GM18505 (cell line): ENCODE data around the gene CROCC.
"Not testable (repeated sequence)": the region's sequence is repeated elsewhere in the genome, so short reads cannot be mapped to it uniquely, and the experiment has no call there.

Experiments
- ATAC-seq: cut with Tn5 transposase; IDR thresholded peaks from one replicate; pipeline ENCODE4 v1.9.1; 2021; ENCODE audit not compliant: unreplicated experiment
- POLR2A ChIP-seq: IDR thresholded peaks from 4 replicates; pipeline ENCODE4 v1.6.1; 2011; ENCODE audit warnings: borderline replicate concordance; ENCODE audit not compliant: insufficient read depth, insufficient read length; ENCODE audit errors: extremely low read depth

The CROCC gene

DNA sequence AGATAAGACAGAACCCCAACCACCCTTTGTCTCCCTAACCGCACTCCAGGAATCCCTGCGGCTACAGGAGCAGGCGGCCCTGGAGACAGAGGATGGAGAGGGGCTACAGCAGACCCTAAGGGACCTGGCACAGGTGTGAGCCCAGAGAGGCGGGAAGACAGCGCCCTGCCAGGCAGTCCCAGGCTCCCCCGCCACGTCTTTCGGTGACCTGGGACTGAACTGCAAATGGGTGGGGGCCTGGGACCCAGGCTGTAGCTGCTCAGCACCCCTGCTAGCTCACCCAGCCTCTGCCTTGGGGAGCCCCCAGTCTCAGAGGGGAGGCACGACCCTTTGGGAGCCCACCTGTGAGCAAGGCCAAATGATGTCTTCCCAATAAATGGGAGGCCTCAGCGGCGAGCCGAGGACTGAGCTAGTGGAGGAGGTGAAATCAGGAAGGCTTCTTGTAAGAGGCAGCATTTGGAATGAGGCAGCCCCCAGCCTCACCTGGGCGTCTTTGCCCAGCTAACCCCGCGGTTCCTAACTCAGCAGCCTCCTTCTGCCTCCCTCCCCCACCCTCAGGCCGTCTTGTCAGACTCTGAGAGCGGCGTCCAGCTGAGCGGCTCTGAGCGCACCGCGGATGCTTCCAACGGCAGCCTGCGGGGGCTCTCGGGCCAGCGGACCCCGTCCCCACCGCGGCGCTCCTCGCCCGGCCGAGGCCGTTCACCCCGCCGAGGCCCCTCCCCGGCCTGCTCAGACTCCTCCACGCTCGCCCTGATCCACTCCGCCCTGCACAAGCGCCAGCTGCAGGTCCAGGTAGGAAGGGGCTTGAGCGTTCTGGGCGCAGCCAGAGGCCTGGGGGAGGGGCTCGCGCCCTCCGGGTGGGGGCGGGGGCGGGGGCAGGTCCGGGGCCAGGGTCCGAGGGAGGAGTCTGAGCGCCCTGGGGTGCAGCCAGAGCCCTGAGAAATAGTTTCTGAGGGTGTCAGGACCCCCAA lies 16.9 kb downstream of the CROCC start:
- TF ChIP-seq POLR2A: no peak
- ATAC-seq: no peak

DNA sequence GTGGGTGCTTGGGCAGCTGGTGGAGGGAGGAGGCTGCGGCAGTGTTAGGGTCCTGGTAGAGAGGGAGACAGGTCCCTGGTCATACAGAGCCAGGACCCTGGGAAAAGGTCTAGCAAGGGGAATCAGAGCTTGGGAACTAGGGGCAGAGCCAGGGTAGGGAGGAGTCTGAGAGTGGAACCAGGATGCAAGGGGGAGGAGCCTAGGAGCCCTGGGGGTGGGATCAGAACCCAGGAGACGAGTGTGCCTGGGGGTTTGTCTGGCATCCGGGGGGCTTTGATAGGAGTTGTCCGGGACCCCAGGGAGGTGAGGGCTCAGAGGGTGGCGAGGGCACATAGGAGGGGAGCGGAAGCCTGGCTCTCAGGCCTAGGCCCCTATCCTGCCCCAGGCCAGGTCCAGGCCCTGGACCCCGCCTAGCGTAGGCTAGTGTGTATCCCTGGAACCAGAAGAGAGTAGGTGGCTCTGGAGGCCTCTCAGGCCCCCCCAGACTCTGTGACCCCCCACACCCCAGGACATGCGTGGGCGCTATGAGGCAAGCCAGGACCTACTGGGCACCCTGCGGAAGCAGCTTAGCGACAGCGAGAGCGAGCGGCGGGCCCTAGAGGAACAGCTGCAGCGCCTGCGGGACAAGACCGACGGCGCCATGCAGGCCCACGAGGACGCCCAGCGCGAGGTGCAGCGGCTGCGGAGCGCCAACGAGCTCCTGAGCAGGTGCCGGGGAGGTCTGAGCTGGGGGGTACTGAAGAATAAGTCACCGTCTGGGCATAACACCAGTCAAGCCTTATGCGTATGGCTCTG lies 17.9 kb downstream of the CROCC start:
- not testable (repeated sequence) for ATAC-seq

DNA sequence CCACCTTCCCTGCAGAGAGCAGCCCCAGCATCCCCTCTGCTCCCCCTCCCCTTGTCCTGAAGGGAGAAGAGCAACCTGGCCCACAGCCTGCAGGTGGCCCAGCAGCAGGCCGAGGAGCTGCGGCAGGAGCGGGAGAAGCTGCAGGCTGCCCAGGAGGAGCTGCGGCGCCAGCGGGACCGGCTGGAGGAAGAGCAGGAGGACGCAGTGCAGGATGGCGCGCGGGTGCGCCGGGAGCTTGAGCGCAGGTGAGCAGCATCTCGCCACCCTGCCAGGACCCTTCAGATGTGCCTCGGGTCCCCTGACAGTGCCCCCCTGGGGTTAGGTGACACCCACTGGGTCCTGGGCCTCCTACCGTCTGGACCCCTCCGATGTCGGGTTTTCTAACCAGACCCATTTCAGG lies 22.3 kb downstream of the CROCC start:
- ATAC-seq: no peak
- TF ChIP-seq POLR2A: no peak

DNA sequence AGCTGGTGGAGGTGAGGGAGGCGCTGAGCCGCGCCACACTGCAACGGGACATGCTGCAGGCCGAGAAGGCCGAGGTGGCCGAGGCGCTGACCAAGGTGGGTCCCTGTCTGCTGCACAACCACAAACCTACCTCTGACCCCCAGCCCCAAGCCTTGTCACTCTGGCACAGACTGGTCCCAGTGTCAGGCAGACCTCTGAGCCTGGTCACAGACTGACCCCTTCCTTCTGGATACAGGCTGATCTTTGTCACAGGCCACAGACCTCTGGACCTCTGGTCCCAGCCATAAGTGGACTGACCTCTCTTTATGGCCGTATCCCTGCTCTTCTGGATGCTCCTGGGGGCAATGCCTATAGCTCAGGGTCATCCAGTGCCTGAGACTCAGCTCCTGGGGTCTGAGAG lies 23.8 kb downstream of the CROCC start:
- ATAC-seq: not testable (repeated sequence)

DNA sequence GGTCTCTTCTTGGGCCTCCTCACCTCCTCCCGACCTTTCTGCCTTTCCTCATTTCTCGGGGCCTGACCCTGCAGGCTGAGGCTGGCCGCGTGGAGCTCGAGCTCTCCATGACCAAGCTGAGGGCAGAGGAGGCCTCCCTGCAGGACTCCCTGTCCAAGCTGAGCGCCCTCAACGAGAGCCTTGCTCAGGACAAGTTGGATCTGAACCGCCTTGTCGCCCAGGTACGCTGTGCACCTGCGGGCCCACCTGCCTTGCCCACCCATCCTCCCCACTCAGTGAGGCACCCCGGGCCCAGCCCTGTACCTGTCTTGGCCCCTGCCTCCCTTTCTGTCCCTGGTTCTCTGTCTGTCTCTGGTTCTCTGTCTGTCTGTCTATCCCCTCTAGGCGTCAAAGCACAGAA lies 24.5 kb downstream of the CROCC start:
- not testable (repeated sequence) for ATAC-seq

DNA sequence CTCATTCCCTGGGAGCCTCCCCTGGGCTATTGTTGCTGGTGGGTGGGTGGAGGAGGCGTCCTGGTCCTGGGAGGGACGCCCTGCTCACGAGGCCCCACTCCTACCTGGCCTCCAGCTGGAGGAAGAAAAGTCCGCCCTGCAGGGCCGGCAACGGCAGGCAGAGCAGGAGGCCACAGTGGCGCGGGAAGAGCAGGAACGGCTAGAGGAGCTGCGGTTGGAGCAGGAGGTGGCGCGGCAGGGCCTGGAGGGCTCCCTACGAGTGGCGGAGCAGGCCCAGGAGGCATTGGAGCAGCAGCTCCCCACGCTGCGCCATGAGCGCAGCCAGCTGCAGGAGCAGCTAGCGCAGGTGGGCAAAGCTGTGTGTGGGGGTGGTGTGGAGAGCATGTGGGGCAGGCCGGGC lies 24.9 kb downstream of the CROCC start:
- no peak for TF ChIP-seq POLR2A
- no peak for ATAC-seq

DNA sequence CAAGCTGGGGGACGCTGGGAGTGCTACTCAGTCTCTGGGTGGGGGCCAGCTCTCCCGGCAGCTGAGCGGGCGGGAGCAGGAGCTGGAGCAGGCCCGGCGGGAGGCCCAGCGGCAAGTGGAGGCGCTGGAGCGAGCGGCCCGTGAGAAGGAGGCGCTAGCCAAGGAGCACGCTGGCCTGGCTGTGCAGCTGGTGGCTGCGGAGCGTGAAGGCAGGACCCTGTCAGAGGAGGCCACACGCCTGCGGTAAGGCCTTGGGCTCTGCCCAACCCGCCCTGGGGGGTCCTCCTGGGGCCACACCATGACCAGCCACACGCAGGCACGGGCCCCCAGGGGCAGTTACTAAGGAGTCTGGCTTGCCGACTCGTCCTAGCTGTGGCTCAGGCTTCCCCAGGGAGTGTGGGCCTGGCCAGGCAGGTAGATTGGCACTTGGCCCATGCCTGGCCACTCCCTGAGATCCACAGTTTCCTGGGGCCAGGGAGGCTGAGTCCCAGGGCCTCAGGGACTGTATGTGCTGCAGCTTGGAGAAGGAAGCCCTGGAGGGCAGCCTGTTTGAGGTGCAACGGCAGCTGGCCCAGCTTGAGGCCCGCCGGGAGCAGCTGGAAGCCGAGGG lies 26.7 kb downstream of the CROCC start:
- ATAC-seq: not testable (repeated sequence)

DNA sequence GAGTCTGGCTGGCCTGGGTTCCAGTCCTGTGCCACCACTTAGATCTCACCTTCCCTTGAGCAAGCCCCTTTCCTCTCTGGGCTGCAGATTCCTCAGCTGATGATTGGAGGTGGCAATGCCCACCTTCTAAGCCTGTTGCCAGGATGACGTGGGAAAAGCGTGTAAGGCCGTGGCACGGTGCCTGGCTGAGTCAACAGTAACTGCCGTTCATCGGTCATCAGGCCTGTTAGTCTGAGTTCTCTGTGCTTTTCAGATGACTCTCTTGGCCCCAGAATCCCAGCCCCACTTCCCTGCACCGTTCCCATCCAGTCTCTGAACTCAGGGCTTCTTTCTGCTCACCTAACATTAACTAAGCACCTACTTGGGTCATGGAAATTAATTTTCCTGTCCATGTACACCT lies 27.3 kb downstream of the CROCC start:
- not testable (repeated sequence) for ATAC-seq

DNA sequence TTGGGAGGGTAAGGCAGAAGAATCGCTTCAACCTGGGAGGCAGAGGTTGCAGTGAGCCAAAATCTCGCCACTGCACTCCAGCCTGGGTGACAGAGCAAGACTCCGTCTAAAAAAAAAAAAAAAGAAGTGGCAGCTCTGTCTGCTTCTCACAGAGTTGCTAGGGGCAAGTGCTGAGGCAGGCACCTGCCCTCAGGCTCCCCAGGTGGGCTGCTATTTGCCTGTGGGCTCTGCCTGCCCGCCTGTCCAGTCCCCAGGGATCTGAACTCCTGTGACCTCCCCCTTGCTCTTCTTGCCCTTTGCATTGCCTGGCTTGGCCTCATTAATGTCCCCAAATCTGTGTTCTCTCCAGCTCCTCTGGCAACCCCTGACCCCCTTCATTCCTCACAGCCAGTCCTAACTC lies 30.6 kb downstream of the CROCC start:
- ATAC-seq: not testable (repeated sequence)

DNA sequence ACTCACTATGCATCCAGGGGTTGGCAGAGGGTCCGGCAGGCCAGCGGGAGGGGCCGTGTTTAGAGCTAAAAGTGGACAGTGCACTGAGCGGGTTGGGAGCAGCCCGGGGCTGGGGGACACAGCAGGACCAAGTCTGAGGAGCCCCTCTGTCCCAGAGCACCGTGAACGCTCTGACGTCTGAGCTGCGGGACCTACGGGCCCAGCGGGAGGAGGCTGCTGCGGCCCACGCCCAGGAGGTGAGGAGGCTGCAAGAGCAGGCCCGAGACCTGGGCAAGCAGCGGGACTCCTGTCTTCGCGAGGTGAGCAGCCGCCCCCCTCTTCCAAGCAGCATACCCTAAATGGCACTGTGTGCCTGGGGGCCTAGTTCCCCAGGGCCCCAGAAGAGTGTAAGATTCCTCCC lies 32.8 kb downstream of the CROCC start:
- TF ChIP-seq POLR2A: no peak
- no peak for ATAC-seq

DNA sequence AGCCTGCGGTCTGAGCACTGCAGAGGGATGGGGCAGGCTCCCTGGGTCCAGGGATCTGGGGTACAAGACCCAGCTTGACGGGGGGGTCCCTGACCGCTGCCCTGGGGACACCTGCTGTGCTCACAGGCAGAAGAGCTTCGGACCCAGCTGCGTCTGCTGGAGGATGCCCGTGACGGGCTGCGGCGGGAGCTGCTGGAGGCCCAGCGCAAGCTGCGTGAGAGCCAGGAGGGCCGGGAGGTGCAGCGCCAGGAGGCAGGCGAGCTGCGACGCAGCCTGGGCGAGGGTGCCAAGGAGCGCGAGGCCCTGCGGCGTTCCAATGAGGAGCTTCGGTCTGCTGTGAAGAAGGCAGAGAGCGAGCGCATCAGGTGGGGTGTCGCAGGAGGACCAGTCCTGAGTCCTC lies 33.5 kb downstream of the CROCC start:
- no peak for ATAC-seq
- no peak for TF ChIP-seq POLR2A

DNA sequence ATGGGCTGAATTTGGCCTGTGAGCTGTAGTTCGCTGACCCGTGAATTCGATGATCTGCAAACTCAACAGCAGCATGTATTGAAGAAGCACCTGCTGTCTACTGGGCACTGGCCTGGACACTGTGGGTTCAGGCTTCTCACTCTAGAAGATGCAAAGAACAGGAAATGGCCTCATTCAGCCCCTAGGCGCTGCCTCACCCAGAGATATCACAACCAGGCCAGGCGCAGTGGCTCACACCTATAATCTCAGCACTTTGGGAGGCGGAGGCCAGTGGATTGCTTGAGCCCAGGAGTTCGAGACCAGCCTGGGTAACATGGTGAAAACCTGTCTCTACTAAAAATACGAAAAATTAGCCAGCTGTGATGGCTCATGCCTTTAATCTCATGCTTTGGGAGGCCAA lies 35.0 kb downstream of the CROCC start:
- ATAC-seq: no peak
- no peak for TF ChIP-seq POLR2A

DNA sequence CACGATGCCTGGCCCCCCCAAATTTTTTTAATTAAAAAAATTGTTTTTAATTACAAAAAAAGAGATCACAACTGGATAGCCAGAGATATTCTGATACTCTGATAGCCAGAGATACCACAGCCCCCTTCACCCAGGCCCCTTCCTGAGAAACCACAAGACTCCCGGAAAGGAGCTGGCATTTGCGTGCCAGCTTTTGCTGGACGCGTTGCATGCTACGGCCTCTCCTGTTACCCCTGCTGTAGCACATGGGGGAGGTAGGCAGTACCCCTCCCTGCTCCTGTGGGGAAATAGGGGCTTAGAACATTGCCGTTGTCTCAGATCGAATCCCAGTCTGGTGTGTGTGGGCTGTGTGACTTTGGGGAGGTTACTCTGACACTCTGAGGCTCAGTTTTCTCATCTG lies 36.0 kb downstream of the CROCC start:
- ATAC-seq: no peak
- TF ChIP-seq POLR2A: no peak

DNA sequence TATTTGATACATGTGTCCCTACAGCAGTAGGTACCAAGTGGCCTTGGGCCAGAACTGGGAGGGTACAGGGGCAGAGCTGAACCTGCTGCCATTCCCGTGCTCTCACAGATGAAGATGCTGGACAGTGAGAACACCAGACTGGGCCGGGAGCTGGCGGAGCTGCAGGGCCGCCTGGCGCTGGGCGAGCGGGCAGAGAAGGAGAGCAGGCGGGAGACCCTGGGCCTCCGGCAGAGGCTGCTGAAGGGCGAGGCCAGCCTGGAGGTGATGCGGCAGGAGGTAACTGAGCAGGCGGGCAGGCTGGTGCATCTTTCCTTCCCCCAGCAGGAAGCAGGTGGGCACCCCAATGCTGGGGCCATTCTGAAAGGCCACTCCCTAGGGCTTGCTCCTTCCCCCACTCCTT lies 36.7 kb downstream of the CROCC start:
- no peak for TF ChIP-seq POLR2A
- ATAC-seq: no peak
